ENCODE data around the gene PDLIM1.

The PDLIM1 gene

GRCh38 chr10:95328013-95328412 is 37.2 kb upstream of the PDLIM1 start:
- no peak overlapping the region for H3K27ac ChIP-seq
- ChIA-PET POLR2A (ENCODE audit: low non-redundant PET) (no interaction called here), CTCF (interaction anchor here (1.2 kb wide), 1 partner anchor 84 kb away, joined by 4 read pairs; no protein-coding TSS in a partner anchor)
- TF ChIP-seq CTCF (conservative IDR thresholded peaks at IDR 0.05; ENCODE audit: low read depth), result no peak
- DNase-seq (ENCODE audit: low spot score), result no peak

GRCh38 chr10:95327367-95327766 is 36.6 kb upstream of the PDLIM1 start:
- POLR2A ChIA-PET (ENCODE audit: low non-redundant PET), result no interaction called here
- 0 out of 2 replicates have a peak overlapping the region, but pooled peaks have one; percentile 18 for H3K27ac ChIP-seq
- TF ChIP-seq CTCF (conservative IDR thresholded peaks at IDR 0.05; ENCODE audit: low read depth), result no peak
- CTCF ChIA-PET, result interaction anchor here (0.6 to 1.2 kb wide), 4 partner anchors 15 to 84 kb away, joined by 3 to 4 read pairs (median 4); no protein-coding TSS in a partner anchor
- peak; percentile 55 for DNase-seq (ENCODE audit: low spot score)

- ChIA-PET POLR2A (ENCODE audit: low non-redundant PET) (no interaction called here), CTCF (interaction anchor here (0.6 kb wide), 1 partner anchor 104 kb away, joined by 3 read pairs; no protein-coding TSS in a partner anchor)
- no peak for TF ChIP-seq CTCF (conservative IDR thresholded peaks at IDR 0.05; ENCODE audit: low read depth)
- no peak for DNase-seq (ENCODE audit: low spot score)
- no peak overlapping the region for H3K27ac ChIP-seq
Measured at GRCh38 chr10:95326396-95326795, 35.6 kb upstream of the PDLIM1 start.

GRCh38 chr10:95325863-95326262 is 35.1 kb upstream of the PDLIM1 start:
- no peak overlapping the region for H3K27ac ChIP-seq
- ChIA-PET CTCF (interaction anchor here (0.6 to 0.8 kb wide), 2 partner anchors 16 to 298 kb away, joined by 3 read pairs; no protein-coding TSS in a partner anchor), POLR2A (ENCODE audit: low non-redundant PET) (no interaction called here)
- no peak for DNase-seq (ENCODE audit: low spot score)
- TF ChIP-seq CTCF (conservative IDR thresholded peaks at IDR 0.05; ENCODE audit: low read depth), result no peak

- POLR2A ChIA-PET (ENCODE audit: low non-redundant PET), result no interaction called here
- H3K27ac ChIP-seq, result no peak overlapping the region
- CTCF ChIA-PET, result interaction anchor here (0.8 kb wide), 1 partner anchor 297 kb away, joined by 3 read pairs; no protein-coding TSS in a partner anchor
- no peak for DNase-seq (ENCODE audit: low spot score)
- TF ChIP-seq CTCF (conservative IDR thresholded peaks at IDR 0.05; ENCODE audit: low read depth), result no peak
Measured at GRCh38 chr10:95324436-95325268, 33.8 kb upstream of the PDLIM1 start.

- DNase-seq (ENCODE audit: low spot score), result no peak
- H3K27ac ChIP-seq, result no peak overlapping the region
- ChIA-PET CTCF (interaction anchor here (1.0 kb wide), 1 partner anchor 13 kb away, joined by 3 read pairs; no protein-coding TSS in a partner anchor), POLR2A (ENCODE audit: low non-redundant PET) (no interaction called here)
- no peak for TF ChIP-seq CTCF (conservative IDR thresholded peaks at IDR 0.05; ENCODE audit: low read depth)
Measured at GRCh38 chr10:95321554-95322301, 30.9 kb upstream of the PDLIM1 start.
